GM18505 (cell line): ENCODE data around the gene NAV2.

Source experiments
- ATAC-seq: cut with Tn5 transposase; IDR thresholded peaks from one replicate; pipeline ENCODE4 v1.9.1; 2021; ENCODE audit not compliant: unreplicated experiment
- POLR2A ChIP-seq: IDR thresholded peaks from 4 replicates; pipeline ENCODE4 v1.6.1; 2011; ENCODE audit warnings: borderline replicate concordance; ENCODE audit not compliant: insufficient read depth, insufficient read length; ENCODE audit errors: extremely low read depth

NAV2 gene

GRCh38 chr11:19844806-19845205, 132.2 kb downstream of the NAV2 start:
- no peak for TF ChIP-seq POLR2A
- no peak for ATAC-seq

- no peak for TF ChIP-seq POLR2A
- no peak for ATAC-seq
Observed at GRCh38 chr11:19845626-19846025, 133.0 kb downstream of the NAV2 start.

- ATAC-seq = no peak
- no peak for TF ChIP-seq POLR2A
Observed at GRCh38 chr11:19846654-19847305, 134.1 kb downstream of the NAV2 start.

GRCh38 chr11:19848219-19848618, 135.6 kb downstream of the NAV2 start:
- ATAC-seq = no peak
- no peak for TF ChIP-seq POLR2A

- ATAC-seq = no peak
- TF ChIP-seq POLR2A = no peak
Observed at GRCh38 chr11:19849107-19849789, 136.6 kb downstream of the NAV2 start.

- ATAC-seq = no peak
- TF ChIP-seq POLR2A = no peak
Observed at GRCh38 chr11:19849947-19850593, 137.4 kb downstream of the NAV2 start.

GRCh38 chr11:19852288-19852687, 139.7 kb downstream of the NAV2 start:
- no peak for ATAC-seq
- TF ChIP-seq POLR2A = no peak

GRCh38 chr11:19853016-19853415, 140.4 kb downstream of the NAV2 start:
- no peak for ATAC-seq

GRCh38 chr11:19853920-19854319, 141.3 kb downstream of the NAV2 start:
- TF ChIP-seq POLR2A = no peak
- ATAC-seq = no peak

More at GRCh38 chr11:19853016-19853415, 140.4 kb downstream of the NAV2 start:
- TF ChIP-seq POLR2A = no peak

- TF ChIP-seq POLR2A = no peak
- no peak for ATAC-seq
Observed at GRCh38 chr11:19861171-19861570, 148.5 kb downstream of the NAV2 start.

- TF ChIP-seq POLR2A = no peak
- no peak for ATAC-seq
Observed at GRCh38 chr11:19862091-19862490, 149.5 kb downstream of the NAV2 start.

GRCh38 chr11:19864141-19865140, 151.8 kb downstream of the NAV2 start:
- ATAC-seq = no peak
- TF ChIP-seq POLR2A = no peak

GRCh38 chr11:19866037-19866436, 153.4 kb downstream of the NAV2 start:
- TF ChIP-seq POLR2A = no peak
- no peak for ATAC-seq
